ENCODE data around the gene CMTM7.
A peak's percentile ranks its signal among the peaks of the same experiment; 100 is the strongest.

The CMTM7 gene

GRCh38 chr3:32500880-32501782 is 109.5 kb downstream of the CMTM7 start:
- Histone ChIP-seq H3K36me3 (ENCODE audit: control insufficient read depth in 2 of 2, insufficient read depth in 1 of 2, low read length in 2 of 2) (no peaks in the 10 kb centered on the region), H3K4me1 (ENCODE audit: control insufficient read depth, insufficient read depth, low read length) (peaks cover 4% of the 10 kb centered on the region; the same call in 1 of the 2 replicates), H3K27ac (ENCODE audit: extremely low read depth, low read depth, low read length) (no peak overlapping the region), H3K4me3 (ENCODE audit: low read depth, low read length) (peak overlapping the region; percentile 90), H3K9me3 (ENCODE audit: control insufficient read depth, insufficient read depth, low read depth, low read length) (no peaks in the 10 kb centered on the region)
- ChIA-PET CTCF (interaction anchor here (0.6 to 1.3 kb wide), 6 partner anchors 8 to 434 kb away, joined by 3 to 5 read pairs (median 3); no protein-coding TSS in a partner anchor), POLR2A (interaction anchor here (1.9 kb wide), 1 partner anchor 69 kb away, joined by 7 read pairs; the partner anchor contains the start of gene DYNC1LI1)
- TF ChIP-seq ZNF214 (tag by site-specific recombination; IDR thresholded peaks at IDR 0.05; ENCODE audit: borderline replicate concordance) = no peak
- TF ChIP-seq ZNF449 (tag by site-specific recombination; IDR thresholded peaks at IDR 0.05) = no peak
- TF ChIP-seq ZNF175 (tag by site-specific recombination; IDR thresholded peaks at IDR 0.05) = no peak
- TF ChIP-seq ZNF221 (tag by site-specific recombination; IDR thresholded peaks at IDR 0.05; ENCODE audit: borderline replicate concordance) = no peak
- peak; percentile 85 for TF ChIP-seq ZBTB20 (tag by site-specific recombination; IDR thresholded peaks at IDR 0.05)
- 0 out of 2 replicates have a peak, but pooled peaks have one; percentile 8 for TF ChIP-seq ZBTB8A (tag by site-specific recombination; IDR thresholded peaks at IDR 0.05)
- TF ChIP-seq OSR2 (tag by site-specific recombination; IDR thresholded peaks at IDR 0.05) = peak; percentile 31; the same call in 1 of the 2 replicates
- TF ChIP-seq ZIC2 (tag by site-specific recombination; IDR thresholded peaks at IDR 0.05) = no peak
- TF ChIP-seq, protein P1, sequence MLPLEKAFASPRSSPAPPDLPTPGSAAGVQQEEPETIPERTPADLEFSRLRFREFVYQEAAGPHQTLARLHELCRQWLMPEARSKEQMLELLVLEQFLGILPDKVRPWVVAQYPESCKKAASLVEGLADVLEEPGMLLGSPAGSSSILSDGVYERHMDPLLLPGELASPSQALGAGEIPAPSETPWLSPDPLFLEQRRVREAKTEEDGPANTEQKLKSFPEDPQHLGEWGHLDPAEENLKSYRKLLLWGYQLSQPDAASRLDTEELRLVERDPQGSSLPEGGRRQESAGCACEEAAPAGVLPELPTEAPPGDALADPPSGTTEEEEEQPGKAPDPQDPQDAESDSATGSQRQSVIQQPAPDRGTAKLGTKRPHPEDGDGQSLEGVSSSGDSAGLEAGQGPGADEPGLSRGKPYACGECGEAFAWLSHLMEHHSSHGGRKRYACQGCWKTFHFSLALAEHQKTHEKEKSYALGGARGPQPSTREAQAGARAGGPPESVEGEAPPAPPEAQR (tag by site-specific recombination; IDR thresholded peaks at IDR 0.05) = no peak
- TF ChIP-seq HOXC10 (CRISPR knock-in tag; IDR thresholded peaks at IDR 0.05) = no peak
- TF ChIP-seq, protein P2, sequence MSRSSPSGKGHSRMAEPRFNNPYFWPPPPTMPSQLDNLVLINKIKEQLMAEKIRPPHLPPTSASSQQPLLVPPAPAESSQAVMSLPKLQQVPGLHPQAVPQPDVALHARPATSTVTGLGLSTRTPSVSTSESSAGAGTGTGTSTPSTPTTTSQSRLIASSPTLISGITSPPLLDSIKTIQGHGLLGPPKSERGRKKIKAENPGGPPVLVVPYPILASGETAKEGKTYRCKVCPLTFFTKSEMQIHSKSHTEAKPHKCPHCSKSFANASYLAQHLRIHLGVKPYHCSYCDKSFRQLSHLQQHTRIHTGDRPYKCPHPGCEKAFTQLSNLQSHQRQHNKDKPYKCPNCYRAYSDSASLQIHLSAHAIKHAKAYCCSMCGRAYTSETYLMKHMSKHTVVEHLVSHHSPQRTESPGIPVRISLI (tag by site-specific recombination; IDR thresholded peaks at IDR 0.05) = peak; percentile 91
- peak; percentile 54 for TF ChIP-seq ZNF366 (tag by site-specific recombination; conservative IDR thresholded peaks at IDR 0.05)
- TF ChIP-seq, protein P3, sequence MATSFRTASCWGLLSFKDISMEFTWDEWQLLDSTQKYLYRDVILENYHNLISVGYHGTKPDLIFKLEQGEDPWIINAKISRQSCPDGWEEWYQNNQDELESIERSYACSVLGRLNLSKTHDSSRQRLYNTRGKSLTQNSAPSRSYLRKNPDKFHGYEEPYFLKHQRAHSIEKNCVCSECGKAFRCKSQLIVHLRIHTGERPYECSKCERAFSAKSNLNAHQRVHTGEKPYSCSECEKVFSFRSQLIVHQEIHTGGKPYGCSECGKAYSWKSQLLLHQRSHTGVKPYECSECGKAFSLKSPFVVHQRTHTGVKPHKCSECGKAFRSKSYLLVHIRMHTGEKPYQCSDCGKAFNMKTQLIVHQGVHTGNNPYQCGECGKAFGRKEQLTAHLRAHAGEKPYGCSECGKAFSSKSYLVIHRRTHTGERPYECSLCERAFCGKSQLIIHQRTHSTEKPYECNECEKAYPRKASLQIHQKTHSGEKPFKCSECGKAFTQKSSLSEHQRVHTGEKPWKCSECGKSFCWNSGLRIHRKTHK (tag by site-specific recombination; IDR thresholded peaks at IDR 0.05) = no peak
- no peak for TF ChIP-seq ZNF791 (tag by site-specific recombination; IDR thresholded peaks at IDR 0.05)
- TF ChIP-seq ZNF350 (tag by site-specific recombination; IDR thresholded peaks at IDR 0.05) = no peak
- no peak for TF ChIP-seq ZNF354C (tag by site-specific recombination; IDR thresholded peaks at IDR 0.05; ENCODE audit: borderline replicate concordance, low read depth)
- no peak for TF ChIP-seq ZNF776 (tag by site-specific recombination; IDR thresholded peaks at IDR 0.05; ENCODE audit: borderline replicate concordance)
- TF ChIP-seq ZNF629 (tag by site-specific recombination; IDR thresholded peaks at IDR 0.05) = no peak
- TF ChIP-seq, protein P4, sequence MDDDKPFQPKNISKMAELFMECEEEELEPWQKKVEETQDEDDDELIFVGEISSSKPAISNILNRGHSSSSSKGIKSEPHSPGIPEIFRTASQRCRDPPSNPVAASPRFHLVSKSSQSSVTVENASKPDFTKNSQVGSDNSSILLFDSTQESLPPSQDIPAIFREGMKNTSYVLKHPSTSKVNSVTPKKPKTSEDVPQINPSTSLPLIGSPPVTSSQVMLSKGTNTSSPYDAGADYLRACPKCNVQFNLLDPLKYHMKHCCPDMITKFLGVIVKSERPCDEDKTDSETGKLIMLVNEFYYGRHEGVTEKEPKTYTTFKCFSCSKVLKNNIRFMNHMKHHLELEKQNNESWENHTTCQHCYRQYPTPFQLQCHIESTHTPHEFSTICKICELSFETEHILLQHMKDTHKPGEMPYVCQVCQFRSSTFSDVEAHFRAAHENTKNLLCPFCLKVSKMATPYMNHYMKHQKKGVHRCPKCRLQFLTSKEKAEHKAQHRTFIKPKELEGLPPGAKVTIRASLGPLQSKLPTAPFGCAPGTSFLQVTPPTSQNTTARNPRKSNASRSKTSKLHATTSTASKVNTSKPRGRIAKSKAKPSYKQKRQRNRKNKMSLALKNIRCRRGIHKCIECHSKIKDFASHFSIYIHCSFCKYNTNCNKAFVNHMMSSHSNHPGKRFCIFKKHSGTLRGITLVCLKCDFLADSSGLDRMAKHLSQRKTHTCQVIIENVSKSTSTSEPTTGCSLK (tag by site-specific recombination; IDR thresholded peaks at IDR 0.05) = no peak
- no peak for TF ChIP-seq ZNF544 (tag by site-specific recombination; IDR thresholded peaks at IDR 0.05)
- TF ChIP-seq ZNF132 (tag by site-specific recombination; IDR thresholded peaks at IDR 0.05; ENCODE audit: borderline replicate concordance) = no peak
- TF ChIP-seq ZSCAN4 (tag by site-specific recombination; IDR thresholded peaks at IDR 0.05) = no peak
- no peak for TF ChIP-seq ZNF266 (tag by site-specific recombination; IDR thresholded peaks at IDR 0.05; ENCODE audit: low read depth)
- TF ChIP-seq ZNF133 (tag by site-specific recombination; IDR thresholded peaks at IDR 0.05) = no peak
- TF ChIP-seq ZBTB17 (tag by site-specific recombination; IDR thresholded peaks at IDR 0.05) = peak; percentile 15; the same call in 1 of the 2 replicates
- TF ChIP-seq GLIS1 (tag by site-specific recombination; IDR thresholded peaks at IDR 0.05) = no peak
- TF ChIP-seq, protein P5, sequence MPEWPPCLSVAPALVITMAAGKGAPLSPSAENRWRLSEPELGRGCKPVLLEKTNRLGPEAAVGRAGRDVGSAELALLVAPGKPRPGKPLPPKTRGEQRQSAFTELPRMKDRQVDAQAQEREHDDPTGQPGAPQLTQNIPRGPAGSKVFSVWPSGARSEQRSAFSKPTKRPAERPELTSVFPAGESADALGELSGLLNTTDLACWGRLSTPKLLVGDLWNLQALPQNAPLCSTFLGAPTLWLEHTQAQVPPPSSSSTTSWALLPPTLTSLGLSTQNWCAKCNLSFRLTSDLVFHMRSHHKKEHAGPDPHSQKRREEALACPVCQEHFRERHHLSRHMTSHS (tag by site-specific recombination; IDR thresholded peaks at IDR 0.05) = no peak

All from HEK293 (cell line).